Thoracic aorta (tissue), 2 donors: ENCODE data around the gene RNF144A. TPM values are rescaled to one million over a fixed set of nuclear protein-coding genes. Genes with fewer than 3 reads are reported as not detected.

ENCODE experiments used
- ATAC-seq: fragments of 150-250 bp; one replicate; pipeline ENCODE4 v1.8.0; 2017; ENCODE audit warnings: low read depth; ENCODE audit not compliant: insufficient number of reproducible peaks, low FRiP score
- DNase-seq: peaks from one replicate; pipeline ENCODE4 v3.0.0-alpha.2; 2020; ENCODE audit warnings: low spot score
- H3K27ac ChIP-seq, 2 donors: fragments of 200-600 bp; sonication (generic); 1 replicate in 1 of 2; 2 replicates in 1 of 2; pipeline ENCODE4 v1.5.1; 2016; ENCODE audit warnings: mild to moderate bottlenecking in 2 of 2, moderate library complexity in 2 of 2
- H3K27me3 ChIP-seq: fragments of 200-600 bp; sonication (generic); replicated peaks from 2 replicates; pipeline ENCODE4 v1.6.0; 2016; ENCODE audit warnings: mild to moderate bottlenecking; ENCODE audit not compliant: insufficient read depth
- H3K36me3 ChIP-seq: fragments of 200-600 bp; sonication (generic); one replicate; pipeline ENCODE4 v1.5.1; 2016
- H3K4me1 ChIP-seq, 2 donors: fragments of 200-600 bp; sonication (generic); 1 replicate in 1 of 2; 2 replicates in 1 of 2; pipeline versions ENCODE4 v1.5.1 to v1.6.0; 2016; ENCODE audit warnings: low read depth in 2 of 2, mild to moderate bottlenecking in 1 of 2; ENCODE audit not compliant: control insufficient read depth in 1 of 2
- H3K4me3 ChIP-seq: fragments of 200-600 bp; sonication (generic); 2 replicates; pipeline ENCODE4 v1.5.1; 2016; ENCODE audit warnings: mild to moderate bottlenecking
- H3K9me3 ChIP-seq: fragments of 200-600 bp; sonication (generic); 2 replicates; pipeline ENCODE4 v1.5.1; 2016
- total RNA-seq, 2 donors: library from RNA; depleted of rRNA; stranded (reverse); fragments of >200 nt; gene quantifications; one replicate each; pipeline versions ENCODE4 v1.1.0 to v1.2.3, GENCODE V29; 2016
- TF ChIP-seq, protein P1 (sequence below): fragments of 200-600 bp; sonication (generic); IDR thresholded peaks from one replicate; pipeline ENCODE4 v1.5.1; 2019; ENCODE audit warnings: antibody characterized with exemption

The RNF144A gene
- total RNA-seq, 2 donors from 2014 or later: 3.4 to 6.2 TPM

DNA sequence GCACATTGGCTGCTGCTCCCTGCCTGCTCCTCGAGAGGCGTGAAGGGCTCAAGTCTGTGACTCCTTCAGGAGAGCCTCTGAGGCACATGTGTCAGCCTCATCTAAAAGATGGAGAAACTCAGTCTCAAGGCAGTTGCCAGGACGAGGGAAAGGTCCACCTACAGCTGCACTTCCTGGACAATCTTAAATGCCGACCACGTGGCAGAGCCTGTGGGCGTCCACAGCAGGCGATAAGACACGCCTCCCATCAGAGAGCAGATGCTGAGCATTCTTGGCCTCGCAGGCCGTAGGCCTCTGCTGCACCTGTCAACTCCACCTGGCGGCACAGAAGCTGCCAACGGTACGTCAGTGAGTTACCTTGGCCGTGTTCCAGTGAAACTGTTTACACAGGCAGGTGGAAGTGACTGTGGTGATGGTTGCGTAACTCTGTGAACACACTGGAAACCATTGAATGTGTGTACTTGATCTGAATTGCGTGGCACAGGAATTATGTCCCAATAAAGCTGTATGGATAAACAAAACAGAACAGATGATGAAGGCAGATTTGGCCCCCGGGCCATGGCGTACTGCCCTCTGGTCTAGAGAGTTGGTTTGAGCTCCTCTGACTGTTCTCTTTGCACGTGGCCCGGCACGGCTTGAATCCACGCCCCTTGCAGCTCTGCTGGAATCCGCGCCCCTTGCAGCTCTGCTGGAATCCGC, 114.5 kb downstream of the RNF144A start:
- DNase-seq (no peak), ATAC-seq (no peak)
- Histone ChIP-seq H3K4me1 (peaks cover 0 to 13% of the 10 kb centered on the region in 2 donors), H3K4me3 (no peak overlapping the region), H3K9me3 (no peaks in the 10 kb centered on the region), H3K36me3 (no peaks in the 10 kb centered on the region), H3K27ac (no peak overlapping the region), H3K27me3 (no peaks in the 10 kb centered on the region)
- TF ChIP-seq, protein P1, sequence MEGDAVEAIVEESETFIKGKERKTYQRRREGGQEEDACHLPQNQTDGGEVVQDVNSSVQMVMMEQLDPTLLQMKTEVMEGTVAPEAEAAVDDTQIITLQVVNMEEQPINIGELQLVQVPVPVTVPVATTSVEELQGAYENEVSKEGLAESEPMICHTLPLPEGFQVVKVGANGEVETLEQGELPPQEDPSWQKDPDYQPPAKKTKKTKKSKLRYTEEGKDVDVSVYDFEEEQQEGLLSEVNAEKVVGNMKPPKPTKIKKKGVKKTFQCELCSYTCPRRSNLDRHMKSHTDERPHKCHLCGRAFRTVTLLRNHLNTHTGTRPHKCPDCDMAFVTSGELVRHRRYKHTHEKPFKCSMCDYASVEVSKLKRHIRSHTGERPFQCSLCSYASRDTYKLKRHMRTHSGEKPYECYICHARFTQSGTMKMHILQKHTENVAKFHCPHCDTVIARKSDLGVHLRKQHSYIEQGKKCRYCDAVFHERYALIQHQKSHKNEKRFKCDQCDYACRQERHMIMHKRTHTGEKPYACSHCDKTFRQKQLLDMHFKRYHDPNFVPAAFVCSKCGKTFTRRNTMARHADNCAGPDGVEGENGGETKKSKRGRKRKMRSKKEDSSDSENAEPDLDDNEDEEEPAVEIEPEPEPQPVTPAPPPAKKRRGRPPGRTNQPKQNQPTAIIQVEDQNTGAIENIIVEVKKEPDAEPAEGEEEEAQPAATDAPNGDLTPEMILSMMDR: no peak

DNA sequence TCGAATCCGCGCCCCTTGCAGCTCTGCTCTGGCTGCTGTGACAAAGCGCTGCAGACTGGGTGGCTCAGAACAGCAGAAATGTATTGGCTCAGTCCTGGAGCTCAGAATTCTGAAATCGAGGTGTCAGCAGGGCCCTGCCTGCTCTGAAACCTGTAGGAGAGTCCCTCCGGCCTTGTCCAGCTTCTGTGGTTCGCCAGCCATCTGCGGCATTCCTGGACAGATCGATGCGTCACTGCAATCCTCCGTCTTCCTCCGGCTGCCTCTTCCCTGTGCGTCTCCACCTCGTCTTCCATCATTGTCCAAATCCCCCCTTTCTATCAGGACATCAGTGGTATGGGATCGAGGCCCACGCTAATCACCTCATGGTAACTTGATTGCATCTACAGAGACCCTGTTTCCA, 115.2 kb downstream of the RNF144A start:
- Histone ChIP-seq H3K4me3 (no peak overlapping the region), H3K36me3 (no peaks in the 10 kb centered on the region), H3K27ac (no peak overlapping the region), H3K27me3 (no peaks in the 10 kb centered on the region), H3K4me1 (peaks cover 0 to 20% of the 10 kb centered on the region in 2 donors), H3K9me3 (no peaks in the 10 kb centered on the region)
- TF ChIP-seq, protein P1: no peak
- DNase-seq (no peak), ATAC-seq (no peak)

DNA sequence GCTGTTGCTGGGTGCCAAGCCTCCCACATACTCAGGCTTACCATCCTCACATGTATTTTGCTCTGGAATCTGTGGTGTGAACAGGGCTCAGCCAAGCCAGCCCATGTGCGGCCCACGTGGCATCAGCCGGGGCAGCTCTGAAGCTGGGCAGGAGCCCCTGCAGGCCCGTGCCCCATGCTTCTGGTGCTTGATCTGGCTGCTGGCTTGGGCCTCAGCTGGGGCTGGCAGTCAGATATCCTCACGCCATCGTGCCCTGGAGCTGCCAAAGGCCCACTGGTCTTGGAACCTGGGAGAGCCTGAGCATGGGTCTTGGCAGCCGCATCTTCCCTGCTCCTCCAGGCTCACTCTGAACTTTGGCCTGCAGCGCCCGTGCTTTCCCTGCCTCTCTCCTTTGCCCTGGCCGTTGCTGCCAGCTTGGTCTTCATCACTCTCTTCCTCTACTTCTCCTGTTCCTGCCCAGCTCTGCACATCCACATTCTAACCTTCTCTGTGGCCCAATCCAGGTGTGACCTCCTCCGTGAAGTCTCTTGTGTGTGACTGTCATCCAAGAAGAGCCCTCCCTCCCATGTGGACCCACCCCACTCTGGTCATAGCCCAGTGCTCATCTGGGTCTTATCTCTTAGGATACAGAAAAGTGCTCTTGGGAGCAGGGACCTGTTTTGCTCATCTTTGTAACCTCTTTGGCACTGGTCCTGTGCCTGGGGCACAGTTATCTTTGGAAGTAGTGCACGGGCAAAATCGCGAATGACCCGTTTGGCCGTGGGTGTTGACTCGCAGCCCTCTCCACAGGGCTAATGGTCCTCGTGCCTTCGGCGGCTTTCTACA, 116.1 kb downstream of the RNF144A start:
- DNase-seq: no peak
- TF ChIP-seq, protein P1: no peak
- ATAC-seq: no peak
- Histone ChIP-seq H3K4me1 (peaks cover 0 to 29% of the 10 kb centered on the region in 2 donors), H3K27ac (no peak overlapping the region), H3K9me3 (no peaks in the 10 kb centered on the region), H3K36me3 (no peaks in the 10 kb centered on the region), H3K27me3 (no peaks in the 10 kb centered on the region), H3K4me3 (no peak overlapping the region)

DNA sequence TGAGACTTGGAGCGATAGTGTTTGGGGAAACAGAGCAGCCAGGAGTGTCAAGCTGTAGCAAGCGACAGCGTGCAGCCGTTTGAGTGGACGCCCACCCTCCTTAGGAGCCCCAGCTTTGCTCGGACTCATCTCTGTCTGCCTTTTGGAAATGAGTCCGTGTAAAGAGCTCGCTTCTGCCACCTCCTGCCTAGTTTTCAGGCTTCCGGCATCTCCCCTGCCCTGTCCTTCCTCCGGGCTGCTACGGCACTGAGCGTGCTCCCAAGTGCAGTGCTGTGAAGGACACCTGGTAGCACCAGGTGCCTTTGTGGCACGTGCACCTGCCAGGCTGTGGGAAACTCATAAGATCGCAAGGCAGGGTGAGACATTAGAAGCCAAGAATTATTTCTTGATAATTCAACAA, 117.1 kb downstream of the RNF144A start:
- Histone ChIP-seq H3K4me1 (peaks cover 0 to 29% of the 10 kb centered on the region in 2 donors), H3K4me3 (no peak overlapping the region), H3K27me3 (no peaks in the 10 kb centered on the region), H3K36me3 (no peaks in the 10 kb centered on the region), H3K27ac (no peak overlapping the region), H3K9me3 (no peaks in the 10 kb centered on the region)
- DNase-seq: no peak
- ATAC-seq: no peak
- TF ChIP-seq, protein P1: no peak

DNA sequence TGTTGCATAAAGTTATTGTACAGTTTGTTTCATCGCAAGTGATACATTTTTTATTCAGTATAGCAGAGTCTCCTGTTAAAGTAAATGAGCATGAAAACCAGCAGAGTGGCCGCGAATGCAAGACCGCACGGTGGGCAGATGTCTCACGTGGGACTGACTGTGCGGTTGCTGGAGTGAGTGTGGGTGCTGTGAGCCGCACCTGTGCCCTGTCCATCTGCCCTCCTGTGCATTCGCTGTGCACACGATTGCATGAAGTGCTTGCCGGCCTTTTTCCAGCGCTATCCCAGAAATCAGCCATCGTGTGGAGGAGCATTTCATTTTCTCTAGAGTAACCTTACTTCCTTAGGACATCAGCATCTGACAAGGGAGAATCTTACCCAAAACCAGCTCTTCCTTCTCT, 118.7 kb downstream of the RNF144A start:
- H3K27ac ChIP-seq: no peak overlapping the region
- DNase-seq: no peak
- peaks cover 0 to 29% of the 10 kb centered on the region in 2 donors for H3K4me1 ChIP-seq
- no peaks in the 10 kb centered on the region for H3K27me3 ChIP-seq
- TF ChIP-seq, protein P1: no peak
- H3K9me3 ChIP-seq: no peaks in the 10 kb centered on the region
- no peak overlapping the region for H3K4me3 ChIP-seq
- H3K36me3 ChIP-seq: no peaks in the 10 kb centered on the region
- no peak for ATAC-seq
